ENCODE measurements around the gene PRRX1.

Gene PRRX1

DNA sequence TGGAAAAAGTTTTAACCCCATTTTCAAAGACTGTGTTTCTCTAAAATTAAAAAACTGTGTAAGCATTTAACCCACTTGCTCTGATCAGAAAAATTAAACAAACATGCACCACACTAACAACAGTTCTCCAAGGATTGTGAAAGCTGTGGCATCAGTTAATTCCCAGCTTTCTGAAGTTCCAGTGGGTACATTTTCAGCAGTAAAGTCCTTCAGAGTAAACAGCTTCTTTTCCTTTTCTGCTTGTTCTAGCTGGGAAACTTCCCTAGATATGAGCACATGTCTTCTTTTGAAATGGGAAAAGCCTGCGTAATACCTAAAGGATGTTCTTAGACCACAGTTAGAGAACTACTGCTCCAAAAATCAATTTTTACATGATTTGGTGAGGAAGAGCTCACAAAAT, 11.1 kb downstream of the PRRX1 start:
- CTCF ChIA-PET, result interaction anchor here (1.2 to 1.6 kb wide), 3 partner anchors 10 to 15 kb away, joined by 3 to 4 read pairs (median 3); no protein-coding TSS in a partner anchor
- no peak for DNase-seq (ENCODE audit: extremely low spot score)
- POLR2A ChIA-PET, result no interaction called here
- TF ChIP-seq, protein P1, sequence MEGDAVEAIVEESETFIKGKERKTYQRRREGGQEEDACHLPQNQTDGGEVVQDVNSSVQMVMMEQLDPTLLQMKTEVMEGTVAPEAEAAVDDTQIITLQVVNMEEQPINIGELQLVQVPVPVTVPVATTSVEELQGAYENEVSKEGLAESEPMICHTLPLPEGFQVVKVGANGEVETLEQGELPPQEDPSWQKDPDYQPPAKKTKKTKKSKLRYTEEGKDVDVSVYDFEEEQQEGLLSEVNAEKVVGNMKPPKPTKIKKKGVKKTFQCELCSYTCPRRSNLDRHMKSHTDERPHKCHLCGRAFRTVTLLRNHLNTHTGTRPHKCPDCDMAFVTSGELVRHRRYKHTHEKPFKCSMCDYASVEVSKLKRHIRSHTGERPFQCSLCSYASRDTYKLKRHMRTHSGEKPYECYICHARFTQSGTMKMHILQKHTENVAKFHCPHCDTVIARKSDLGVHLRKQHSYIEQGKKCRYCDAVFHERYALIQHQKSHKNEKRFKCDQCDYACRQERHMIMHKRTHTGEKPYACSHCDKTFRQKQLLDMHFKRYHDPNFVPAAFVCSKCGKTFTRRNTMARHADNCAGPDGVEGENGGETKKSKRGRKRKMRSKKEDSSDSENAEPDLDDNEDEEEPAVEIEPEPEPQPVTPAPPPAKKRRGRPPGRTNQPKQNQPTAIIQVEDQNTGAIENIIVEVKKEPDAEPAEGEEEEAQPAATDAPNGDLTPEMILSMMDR (IDR thresholded peaks at IDR 0.05; ENCODE audit: control extremely low read depth, extremely low read depth, low read depth, missing control alignments), result no peak

DNA sequence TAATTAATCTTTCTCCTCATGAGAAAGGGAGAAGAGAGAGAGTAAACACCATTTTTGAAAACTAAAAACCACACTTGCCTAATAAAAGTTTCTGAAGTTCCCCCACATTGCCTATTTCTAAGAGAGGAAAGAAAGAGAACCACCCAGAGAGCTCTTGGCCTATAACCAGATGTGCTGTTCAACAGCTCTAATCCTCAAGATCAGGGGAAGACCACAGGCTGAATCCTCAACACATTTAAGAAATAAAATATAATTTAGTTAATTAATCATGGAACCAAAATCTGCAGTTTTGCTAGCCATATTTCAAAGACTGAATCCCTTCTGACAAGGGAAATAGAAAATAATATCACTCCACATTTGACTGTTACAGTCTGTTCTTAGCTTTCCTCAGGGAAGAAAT, 11.9 kb downstream of the PRRX1 start:
- TF ChIP-seq, protein P1 (IDR thresholded peaks at IDR 0.05; ENCODE audit: control extremely low read depth, extremely low read depth, low read depth, missing control alignments), result no peak
- CTCF ChIA-PET, result interaction anchor here (1.2 to 1.6 kb wide), 3 partner anchors 11 to 14 kb away, joined by 3 to 4 read pairs (median 3); no protein-coding TSS in a partner anchor
- DNase-seq (ENCODE audit: extremely low spot score), result no peak
- POLR2A ChIA-PET, result no interaction called here

GRCh38 chr1:170676628-170677027, 12.7 kb downstream of the PRRX1 start:
- ChIA-PET POLR2A (no interaction called here), CTCF (interaction anchor here (1.6 kb wide), 1 partner anchor 13 kb away, joined by 4 read pairs; no protein-coding TSS in a partner anchor)
- TF ChIP-seq, protein P1 (IDR thresholded peaks at IDR 0.05; ENCODE audit: control extremely low read depth, extremely low read depth, low read depth, missing control alignments), result no peak
- no peak for DNase-seq (ENCODE audit: extremely low spot score)

DNA sequence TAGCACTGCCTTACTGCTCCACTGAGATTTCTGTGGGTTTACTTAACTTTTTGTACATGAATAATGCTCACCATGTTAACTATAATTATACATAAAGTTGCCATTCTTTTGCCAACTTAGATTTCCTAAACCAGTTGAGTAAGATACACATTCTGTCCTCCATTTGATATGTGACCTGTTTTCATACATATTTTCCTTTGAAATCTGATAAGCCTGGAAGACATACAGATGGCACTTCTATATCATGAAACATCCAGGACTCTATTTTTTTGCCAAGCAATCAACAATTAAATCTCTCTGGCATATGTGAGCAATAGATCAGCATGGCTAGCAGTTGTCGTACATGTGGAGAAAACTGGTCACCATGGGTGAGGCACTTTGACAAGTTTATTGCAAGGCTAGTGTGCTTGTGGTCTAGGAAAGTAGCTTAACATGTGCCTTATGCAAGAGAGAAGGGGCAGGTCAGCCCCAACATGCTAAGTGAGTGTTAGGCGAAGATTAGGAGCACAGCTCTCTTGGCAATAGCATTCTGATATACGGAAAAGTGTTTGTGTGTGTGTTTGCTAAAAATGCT, 14.2 kb downstream of the PRRX1 start:
- no peak for DNase-seq (ENCODE audit: extremely low spot score)
- TF ChIP-seq, protein P1 (IDR thresholded peaks at IDR 0.05; ENCODE audit: control extremely low read depth, extremely low read depth, low read depth, missing control alignments), result no peak
- POLR2A ChIA-PET, result no interaction called here
- CTCF ChIA-PET, result no interaction called here

DNA sequence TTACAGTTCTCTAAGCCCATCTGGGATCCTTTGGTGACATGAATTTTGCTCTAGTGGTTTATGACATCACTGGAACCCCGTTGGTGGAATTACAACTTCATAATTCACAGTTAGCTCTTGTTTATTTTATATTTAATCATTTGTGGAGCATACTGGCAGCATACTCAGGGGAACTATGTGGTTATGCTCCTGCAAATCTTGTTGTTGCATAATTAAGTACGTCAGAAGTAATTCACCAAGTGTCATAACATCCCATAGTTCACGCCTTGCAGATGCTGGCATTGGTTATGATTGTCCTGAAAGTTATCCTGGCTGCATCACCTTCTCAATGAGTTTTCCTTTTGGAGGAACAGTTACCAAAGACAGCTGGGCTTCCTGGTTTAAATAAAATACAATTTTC, 16.5 kb downstream of the PRRX1 start:
- DNase-seq (ENCODE audit: extremely low spot score), result no peak
- CTCF ChIA-PET, result interaction anchor here (2.1 kb wide), 1 partner anchor 10 kb away, joined by 6 read pairs; no protein-coding TSS in a partner anchor
- POLR2A ChIA-PET, result no interaction called here
- TF ChIP-seq, protein P1 (IDR thresholded peaks at IDR 0.05; ENCODE audit: control extremely low read depth, extremely low read depth, low read depth, missing control alignments), result no peak

DNA sequence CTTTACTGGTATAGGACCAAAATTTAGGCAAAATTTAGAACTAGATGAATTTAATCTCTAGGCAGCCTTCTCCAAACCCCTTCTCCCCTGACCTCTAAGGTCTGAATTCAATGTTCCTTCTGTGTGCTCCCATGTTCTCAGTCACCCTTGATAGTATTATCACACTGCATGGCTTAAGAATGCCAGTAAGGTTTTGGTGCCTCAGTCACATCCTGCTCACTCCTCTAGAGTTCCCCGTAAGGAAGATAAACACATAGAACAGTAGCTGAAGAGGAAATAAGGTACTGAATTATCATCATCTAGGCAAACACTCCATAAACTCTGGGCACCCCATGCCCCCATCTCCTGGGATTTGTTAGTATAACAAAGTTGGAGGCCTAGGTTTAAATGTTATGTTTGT, 18.2 kb downstream of the PRRX1 start:
- no peak for DNase-seq (ENCODE audit: extremely low spot score)
- TF ChIP-seq, protein P1 (IDR thresholded peaks at IDR 0.05; ENCODE audit: control extremely low read depth, extremely low read depth, low read depth, missing control alignments), result no peak
- CTCF ChIA-PET, result no interaction called here
- POLR2A ChIA-PET, result no interaction called here

Measured in GM10248 (cell line).